Bronchial epithelial cell (primary cell): ENCODE measurements around the gene CPOX. TPM values are rescaled to one million over a fixed set of nuclear protein-coding genes. Genes with fewer than 3 reads are reported as not detected.

Experiments used
- DNase-seq: peaks from one replicate; pipeline ENCODE4 v3.0.0-alpha.2; 2010; ENCODE audit warnings: low read depth
- FAIRE-seq: peaks from 2 replicates; lab custom pipeline; 2011; peaks lifted over from hg19 to GRCh38; lab: Jason Lieb, UNC
- H3K27me3 ChIP-seq: 2 replicates; pipeline ENCODE4 v1.5.1; 2011; ENCODE audit warnings: low read length; ENCODE audit not compliant: control insufficient read depth, insufficient read depth
- H3K36me3 ChIP-seq: 2 replicates; pipeline ENCODE4 v1.5.1; 2011; ENCODE audit warnings: low read length; ENCODE audit not compliant: control insufficient read depth, insufficient read depth
- H3K4me3 ChIP-seq: 2 replicates; pipeline ENCODE4 v1.5.1; 2011; ENCODE audit warnings: mild to moderate bottlenecking, low read depth, low read length, control low read depth
- CTCF ChIP-seq: IDR thresholded peaks from 2 replicates; pipeline ENCODE4 v1.5.1; 2011; ENCODE audit warnings: mild to moderate bottlenecking, moderate library complexity, low read length, control low read depth, inconsistent platforms; ENCODE audit not compliant: insufficient read depth, severe bottlenecking
- total RNA-seq: library from RNA; depleted of rRNA; stranded (reverse); fragments of >200 nt; gene quantifications from 2 replicates; pipeline ENCODE4 v1.2.1, GENCODE V29; 2014

The CPOX gene
- total RNA-seq, 1 donor from 2014 or later, result 36.1 TPM

GRCh38 chr3:98583766-98584165 lies 9.6 kb downstream of the CPOX start:
- no peak for DNase-seq
- no peak for FAIRE-seq
- no peaks in the 10 kb centered on the region for H3K27me3 ChIP-seq
- peaks cover 11% of the 10 kb centered on the region for H3K36me3 ChIP-seq
- no peak for TF ChIP-seq CTCF
- H3K4me3 ChIP-seq, result no peak overlapping the region

GRCh38 chr3:98582042-98582441 lies 11.4 kb downstream of the CPOX start:
- no peak for FAIRE-seq
- H3K4me3 ChIP-seq, result no peak overlapping the region
- no peak for DNase-seq
- TF ChIP-seq CTCF, result no peak
- peaks cover 9% of the 10 kb centered on the region for H3K36me3 ChIP-seq
- no peaks in the 10 kb centered on the region for H3K27me3 ChIP-seq

- no peak for FAIRE-seq
- no peak for DNase-seq
- Histone ChIP-seq H3K36me3 (peaks cover 9% of the 10 kb centered on the region), H3K4me3 (no peak overlapping the region), H3K27me3 (no peaks in the 10 kb centered on the region)
- TF ChIP-seq CTCF, result no peak
Observed at GRCh38 chr3:98581474-98581873, 11.9 kb downstream of the CPOX start.

GRCh38 chr3:98580401-98581386 lies 12.7 kb downstream of the CPOX start:
- FAIRE-seq (no peak), DNase-seq (no peak)
- no peaks in the 10 kb centered on the region for H3K27me3 ChIP-seq
- H3K36me3 ChIP-seq, result peaks cover 8% of the 10 kb centered on the region
- TF ChIP-seq CTCF, result no peak
- no peak overlapping the region for H3K4me3 ChIP-seq

- no peaks in the 10 kb centered on the region for H3K27me3 ChIP-seq
- DNase-seq, result peak; percentile 54
Observed at GRCh38 chr3:98577178-98577895, 16.1 kb downstream of the CPOX start.

More at GRCh38 chr3:98577178-98577895, 16.1 kb downstream of the CPOX start:
- Histone ChIP-seq H3K36me3 (peaks cover 2% of the 10 kb centered on the region), H3K4me3 (no peak overlapping the region)
- TF ChIP-seq CTCF, result no peak
- FAIRE-seq, result peak; percentile 18
